Mammary epithelial cell (primary cell): Measurements from ENCODE around the gene CSTF3.

Experiments used
- CTCF ChIP-seq, 2 donors: IDR thresholded peaks in 1 of 2; conservative IDR thresholded peaks in 1 of 2; 2 replicates each; pipeline ENCODE4 v1.5.1; 2011 to 2012; ENCODE audit warnings: inconsistent platforms in 2 of 2, low read length in 2 of 2, mild to moderate bottlenecking in 2 of 2, control low read depth in 1 of 2, low read depth in 1 of 2; ENCODE audit not compliant: insufficient read depth in 1 of 2; ENCODE audit errors: extremely low read depth in 1 of 2
- EZH2 ChIP-seq: IDR thresholded peaks from 2 replicates; pipeline ENCODE4 v1.6.1; 2012; ENCODE audit warnings: low read length, inconsistent platforms, borderline replicate concordance

- TF ChIP-seq CTCF (conservative IDR thresholded peaks at IDR 0.05 in 1 of 2, IDR thresholded peaks at IDR 0.05 in 1 of 2; ENCODE audit: extremely low read depth in 1 of 2, insufficient read depth in 1 of 2, low read depth in 1 of 2, low read length in 2 of 2) (no peak), EZH2 (no peak)
Measured at GRCh38 chr11:33083918-33084317, 77.4 kb downstream of the CSTF3 start.
